NT2/D1 (cell line): ENCODE data around the gene TNFRSF13B.

ENCODE experiments used
- SUZ12 ChIP-seq: IDR thresholded peaks from 2 replicates; pipeline ENCODE4 v1.6.1; 2011; ENCODE audit not compliant: insufficient read length, insufficient read depth; ENCODE audit errors: extremely low read depth
- YY1 ChIP-seq: IDR thresholded peaks from 2 replicates; pipeline ENCODE4 v1.6.1; 2011; ENCODE audit not compliant: insufficient read length, insufficient read depth
- ZNF274 ChIP-seq: IDR thresholded peaks from 2 replicates; pipeline ENCODE4 v1.6.1; 2011; ENCODE audit warnings: mild to moderate bottlenecking, low read depth, low read length

- TF ChIP-seq ZNF274 (no peak), SUZ12 (no peak), YY1 (no peak)
These were observed 45.8 kb downstream of the TNFRSF13B start for GRCh38 chr17:16926061-16926511.
